ENCODE measurements around the gene CHST11. TPM values are rescaled to one million over a fixed set of nuclear protein-coding genes. Genes with fewer than 3 reads are reported as not detected.

The CHST11 gene
- total RNA-seq, 1 experiment from 2014 or later, result 6.7 TPM

- no peak overlapping the region for H3K4ac ChIP-seq (ENCODE audit: low read depth, low read length)
- H3K79me1 ChIP-seq (ENCODE audit: insufficient read depth, low read depth, low read length, poor library complexity, severe bottlenecking), result no peaks in the 10 kb centered on the region
- Mint-ChIP-seq H3K4me1 (peaks cover 5 to 10% of the 10 kb centered on the region in 2 experiments; a peak in 3 of 4 replicates), H3K27me3 (ENCODE audit: low read depth) (no peaks in the 10 kb centered on the region), H3K4me3 (no peak overlapping the region), H3K9me3 (no peaks in the 10 kb centered on the region; a peak in 2 of 5 replicates), H3K27ac (no peak overlapping the region), H3K36me3 (ENCODE audit: insufficient read depth in 1 of 3, low read depth in 3 of 3) (peaks cover 0 to 1% (median 0%) of the 10 kb centered on the region in 3 experiments; a peak in 1 of 7 replicates)
- WGBS (ENCODE audit: extremely low coverage, insufficient read length, low lambda C conversion rate), result no CpG with 5 or more reads among the region's 4 CpGs
- H2BK5ac ChIP-seq (ENCODE audit: insufficient read length, low read length), result no peak overlapping the region
- no peak overlapping the region for H2AFZ ChIP-seq (ENCODE audit: low read length)
- no peaks in the 10 kb centered on the region for H3K23me2 ChIP-seq (ENCODE audit: insufficient read length, low read depth, low read length, poor library complexity, severe bottlenecking)
- no peak overlapping the region for H3K27ac ChIP-seq (ENCODE audit: insufficient read length, low read depth, low read length)
- H2BK20ac ChIP-seq (ENCODE audit: low read depth, low read length, poor library complexity, severe bottlenecking), result no peak overlapping the region
- H3K79me2 ChIP-seq (ENCODE audit: insufficient read depth, low read length), result no peaks in the 10 kb centered on the region
- TF ChIP-seq CTCF (conservative IDR thresholded peaks at IDR 0.05), result no peak
- H3K27me3 ChIP-seq (ENCODE audit: insufficient read depth, low read length), result no peaks in the 10 kb centered on the region
- no peak overlapping the region for H2AK5ac ChIP-seq (ENCODE audit: insufficient read length, low read length)
- no peaks in the 10 kb centered on the region for H3K4me1 ChIP-seq (ENCODE audit: insufficient read depth, low read length)
- no peak overlapping the region for H3K4me2 ChIP-seq (ENCODE audit: insufficient read depth, insufficient read length, low read length)
- H4K20me1 ChIP-seq (ENCODE audit: control insufficient read depth, insufficient read depth, insufficient read length), result no peaks in the 10 kb centered on the region
- H4K5ac ChIP-seq (ENCODE audit: insufficient read length, low read depth, low read length), result no peak overlapping the region
- H4K8ac ChIP-seq (replicated peaks; ENCODE audit: insufficient read length, low read depth, low read length), result no peak overlapping the region
- no peak overlapping the region for H3K9ac ChIP-seq (ENCODE audit: extremely low read depth, insufficient read length, low read length)
- H3K56ac ChIP-seq (ENCODE audit: insufficient read length, low read depth, low read length), result no peak overlapping the region
- no peak overlapping the region for H3T11ph ChIP-seq (ENCODE audit: low read length)
- DNase-seq, result no peak
- no peak overlapping the region for H3K23ac ChIP-seq (ENCODE audit: insufficient read length, low read depth, low read length)
- H2BK120ac ChIP-seq (ENCODE audit: low read depth, low read length, poor library complexity, severe bottlenecking), result no peak overlapping the region
- no peak overlapping the region for H2BK12ac ChIP-seq (ENCODE audit: insufficient read length, low read depth, low read length)
- H3K18ac ChIP-seq (ENCODE audit: insufficient read length, low read depth, low read length), result no peak overlapping the region
- no peaks in the 10 kb centered on the region for H3K9me3 ChIP-seq (ENCODE audit: control insufficient read depth, low read depth, low read length)
- H4K91ac ChIP-seq (ENCODE audit: insufficient read length, low read depth, low read length), result no peak overlapping the region
- no peak overlapping the region for H2BK15ac ChIP-seq (ENCODE audit: low read depth, low read length)
- H3K14ac ChIP-seq (ENCODE audit: insufficient read depth, low read length), result no peak overlapping the region
Measured at GRCh38 chr12:104482113-104482512, 25.4 kb downstream of the CHST11 start.
